SK-N-SH treated with all-trans-retinoic acid at 6 μM for 48 hours (cell line): ENCODE data around the gene IKZF1.

Experiments used
- ATAC-seq: fragments of 200-7000 bp; cut with Tn5 transposase; 3 replicates; pipeline ENCODE4 v1.9.1; 2020; ENCODE audit warnings: mild to moderate bottlenecking, moderate library complexity
- ARNTL ChIP-seq: fragments of 450-650 bp; formaldehyde crosslinking; IDR thresholded peaks from 2 replicates; pipeline ENCODE4 v1.5.0; 2020; ENCODE audit warnings: low read depth, mild to moderate bottlenecking, moderate library complexity, borderline replicate concordance
- CSDC2 ChIP-seq: fragments of 250-450 bp; sonication (Bioruptor Pico); IDR thresholded peaks from 2 replicates; pipeline ENCODE4 v1.5.0; 2020; ENCODE audit warnings: mild to moderate bottlenecking, moderate library complexity
- ESRRG ChIP-seq: fragments of 250-450 bp; sonication (Bioruptor Pico); IDR thresholded peaks from 2 replicates; pipeline ENCODE4 v1.6.1; 2021; ENCODE audit warnings: mild to moderate bottlenecking
- GLIS3 ChIP-seq: fragments of 250-450 bp; sonication (Bioruptor Pico); IDR thresholded peaks from 2 replicates; pipeline ENCODE4 v1.5.0; 2020; ENCODE audit warnings: mild to moderate bottlenecking, moderate library complexity
- OSR1 ChIP-seq: fragments of 250-450 bp; sonication (Bioruptor Pico); IDR thresholded peaks from 2 replicates; pipeline ENCODE4 v1.8.0; 2022; ENCODE audit warnings: moderate library complexity, mild to moderate bottlenecking, inconsistent platforms
- PPARA ChIP-seq: fragments of 250-450 bp; sonication (Bioruptor Pico); IDR thresholded peaks from 2 replicates; pipeline ENCODE4 v1.5.0; 2020; ENCODE audit warnings: mild to moderate bottlenecking, borderline replicate concordance
- RARB ChIP-seq: fragments of 250-450 bp; sonication (Bioruptor Pico); IDR thresholded peaks from 2 replicates; pipeline ENCODE4 v1.8.0; 2021; ENCODE audit warnings: mild to moderate bottlenecking, moderate library complexity
- SNAI2 ChIP-seq: fragments of 250-450 bp; sonication (Bioruptor Pico); IDR thresholded peaks from 2 replicates; pipeline ENCODE4 v1.5.0; 2020; ENCODE audit warnings: mild to moderate bottlenecking, moderate library complexity
- TCF4 ChIP-seq: fragments of 250-450 bp; sonication (Bioruptor Pico); IDR thresholded peaks from 2 replicates; pipeline ENCODE4 v1.8.0; 2021; ENCODE audit warnings: mild to moderate bottlenecking, moderate library complexity, borderline replicate concordance
- TOX ChIP-seq: fragments of 250-450 bp; sonication (Bioruptor Pico); IDR thresholded peaks from 2 replicates; pipeline ENCODE4 v1.8.0; 2021; ENCODE audit warnings: mild to moderate bottlenecking, moderate library complexity, borderline replicate concordance
- ZC3H10 ChIP-seq: fragments of 250-450 bp; sonication (Bioruptor Pico); IDR thresholded peaks from 2 replicates; pipeline ENCODE4 v1.5.1; 2021; ENCODE audit warnings: mild to moderate bottlenecking, moderate library complexity
- ZFP3 ChIP-seq: fragments of 250-450 bp; sonication (Bioruptor Pico); IDR thresholded peaks from 2 replicates; pipeline ENCODE4 v1.5.0; 2020; ENCODE audit warnings: mild to moderate bottlenecking, moderate library complexity
- ZFP30 ChIP-seq: fragments of 450-650 bp; formaldehyde crosslinking; IDR thresholded peaks from 2 replicates; pipeline ENCODE4 v1.5.0; 2022; ENCODE audit warnings: mild to moderate bottlenecking, moderate library complexity
- ZNF565 ChIP-seq: fragments of 450-650 bp; formaldehyde crosslinking; conservative IDR thresholded peaks from 2 replicates; pipeline ENCODE4 v1.5.0; 2020; ENCODE audit warnings: low read depth, mild to moderate bottlenecking, moderate library complexity
- ZNF70 ChIP-seq: fragments of 450-650 bp; formaldehyde crosslinking; IDR thresholded peaks from 2 replicates; pipeline ENCODE4 v1.5.0; 2020; ENCODE audit warnings: mild to moderate bottlenecking, moderate library complexity
- ZNF8 ChIP-seq: fragments of 450-650 bp; formaldehyde crosslinking; IDR thresholded peaks from 2 replicates; pipeline ENCODE4 v1.5.0; 2020; ENCODE audit warnings: mild to moderate bottlenecking, moderate library complexity
- TF ChIP-seq, protein P1 (sequence below): fragments of 250-450 bp; sonication (Bioruptor Pico); IDR thresholded peaks from 2 replicates; pipeline ENCODE4 v1.8.0; 2020; ENCODE audit warnings: mild to moderate bottlenecking, moderate library complexity, borderline replicate concordance
- TF ChIP-seq, protein P2 (sequence below): fragments of 250-450 bp; sonication (Bioruptor Pico); IDR thresholded peaks from 2 replicates; pipeline ENCODE4 v1.8.0; 2021; ENCODE audit warnings: low read depth, mild to moderate bottlenecking, moderate library complexity, borderline replicate concordance
- TF ChIP-seq, protein P3 (sequence below): fragments of 250-450 bp; sonication (Bioruptor Pico); IDR thresholded peaks from 2 replicates; pipeline ENCODE4 v1.5.0; 2020; ENCODE audit warnings: mild to moderate bottlenecking, moderate library complexity
- TF ChIP-seq, protein P4 (sequence below): fragments of 250-450 bp; sonication (Bioruptor Pico); IDR thresholded peaks from 2 replicates; pipeline ENCODE4 v1.5.1; 2021; ENCODE audit warnings: mild to moderate bottlenecking, moderate library complexity
- TF ChIP-seq, protein P5 (sequence below): fragments of 250-450 bp; sonication (Bioruptor Pico); IDR thresholded peaks from 2 replicates; pipeline ENCODE4 v1.5.1; 2020; ENCODE audit warnings: low read depth, mild to moderate bottlenecking, moderate library complexity

The IKZF1 gene

DNA sequence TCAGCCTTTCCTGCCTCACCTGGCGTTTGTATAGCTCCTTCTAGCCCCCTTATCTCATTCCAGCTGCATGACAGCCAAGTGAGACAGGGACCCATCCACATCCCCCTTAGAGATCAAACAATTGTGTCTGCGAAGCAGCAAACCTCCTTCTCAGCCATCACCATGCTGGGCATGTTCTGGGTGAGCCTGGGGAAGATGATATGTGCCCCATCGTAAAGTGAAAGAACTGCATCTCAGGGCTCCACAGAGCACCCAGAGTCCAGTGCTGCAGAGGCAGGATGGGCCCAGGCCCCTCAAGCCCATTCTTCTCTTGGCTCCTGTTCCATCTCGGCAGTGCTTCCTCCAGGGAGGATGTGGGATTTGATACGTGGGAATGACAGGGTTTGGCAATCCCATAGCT, 102.4 kb downstream of the IKZF1 start:
- TF ChIP-seq ARNTL (CRISPR knock-in tag): no peak
- TF ChIP-seq TOX (CRISPR knock-in tag): no peak
- TF ChIP-seq, protein P1, sequence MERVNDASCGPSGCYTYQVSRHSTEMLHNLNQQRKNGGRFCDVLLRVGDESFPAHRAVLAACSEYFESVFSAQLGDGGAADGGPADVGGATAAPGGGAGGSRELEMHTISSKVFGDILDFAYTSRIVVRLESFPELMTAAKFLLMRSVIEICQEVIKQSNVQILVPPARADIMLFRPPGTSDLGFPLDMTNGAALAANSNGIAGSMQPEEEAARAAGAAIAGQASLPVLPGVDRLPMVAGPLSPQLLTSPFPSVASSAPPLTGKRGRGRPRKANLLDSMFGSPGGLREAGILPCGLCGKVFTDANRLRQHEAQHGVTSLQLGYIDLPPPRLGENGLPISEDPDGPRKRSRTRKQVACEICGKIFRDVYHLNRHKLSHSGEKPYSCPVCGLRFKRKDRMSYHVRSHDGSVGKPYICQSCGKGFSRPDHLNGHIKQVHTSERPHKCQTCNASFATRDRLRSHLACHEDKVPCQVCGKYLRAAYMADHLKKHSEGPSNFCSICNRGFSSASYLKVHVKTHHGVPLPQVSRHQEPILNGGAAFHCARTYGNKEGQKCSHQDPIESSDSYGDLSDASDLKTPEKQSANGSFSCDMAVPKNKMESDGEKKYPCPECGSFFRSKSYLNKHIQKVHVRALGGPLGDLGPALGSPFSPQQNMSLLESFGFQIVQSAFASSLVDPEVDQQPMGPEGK (CRISPR knock-in tag): no peak
- no peak for TF ChIP-seq GLIS3
- TF ChIP-seq, protein P2, sequence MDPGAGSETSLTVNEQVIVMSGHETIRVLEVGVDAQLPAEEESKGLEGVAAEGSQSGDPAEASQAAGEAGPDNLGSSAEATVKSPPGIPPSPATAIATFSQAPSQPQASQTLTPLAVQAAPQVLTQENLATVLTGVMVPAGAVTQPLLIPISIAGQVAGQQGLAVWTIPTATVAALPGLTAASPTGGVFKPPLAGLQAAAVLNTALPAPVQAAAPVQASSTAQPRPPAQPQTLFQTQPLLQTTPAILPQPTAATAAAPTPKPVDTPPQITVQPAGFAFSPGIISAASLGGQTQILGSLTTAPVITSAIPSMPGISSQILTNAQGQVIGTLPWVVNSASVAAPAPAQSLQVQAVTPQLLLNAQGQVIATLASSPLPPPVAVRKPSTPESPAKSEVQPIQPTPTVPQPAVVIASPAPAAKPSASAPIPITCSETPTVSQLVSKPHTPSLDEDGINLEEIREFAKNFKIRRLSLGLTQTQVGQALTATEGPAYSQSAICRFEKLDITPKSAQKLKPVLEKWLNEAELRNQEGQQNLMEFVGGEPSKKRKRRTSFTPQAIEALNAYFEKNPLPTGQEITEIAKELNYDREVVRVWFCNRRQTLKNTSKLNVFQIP (CRISPR knock-in tag): no peak
- TF ChIP-seq ZNF70: no peak
- TF ChIP-seq OSR1: no peak
- no peak for ATAC-seq

DNA sequence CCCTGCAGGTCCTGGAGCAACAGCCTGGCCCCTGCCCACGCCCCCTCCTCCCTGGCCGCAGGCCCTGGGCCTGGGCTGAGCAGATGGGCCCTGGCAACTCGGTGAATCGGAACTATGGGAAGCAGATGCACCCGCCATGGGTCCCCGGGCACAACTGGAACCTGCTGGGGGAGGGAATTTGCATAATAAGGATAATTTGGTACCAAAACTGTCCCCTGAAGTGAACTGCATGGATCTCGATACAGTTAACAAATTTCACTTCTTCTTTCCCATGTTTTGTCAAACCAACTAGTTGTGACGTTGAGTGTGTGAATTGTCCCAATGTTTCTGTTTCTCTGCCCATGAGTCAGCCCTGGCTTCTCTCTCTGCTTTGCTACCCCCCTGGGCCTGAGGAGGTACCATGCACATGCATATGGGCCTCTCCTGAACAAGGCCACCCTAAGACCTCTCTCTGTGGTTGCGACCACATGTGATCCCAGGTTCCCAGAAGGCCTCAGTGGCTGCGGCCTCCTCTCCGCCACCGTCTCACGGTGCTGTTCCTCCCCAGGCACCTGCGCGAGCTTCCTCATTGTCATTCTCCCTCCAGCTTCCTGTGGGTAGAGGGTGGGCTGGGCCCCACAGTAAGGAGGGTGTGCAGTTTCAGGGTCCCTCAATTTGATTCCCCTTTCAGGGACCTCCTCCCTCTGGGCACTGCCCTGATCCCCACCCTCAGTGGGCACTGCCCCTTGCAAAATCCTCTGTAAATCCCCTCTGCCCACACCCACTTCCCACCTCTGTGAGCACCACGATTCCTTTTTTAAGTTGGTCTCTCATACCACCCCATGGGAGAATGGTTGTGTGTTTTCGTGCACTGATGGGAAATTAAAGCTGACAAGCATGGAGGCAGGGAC, 105.6 kb downstream of the IKZF1 start:
- no peak for ATAC-seq
- TF ChIP-seq, protein P3, sequence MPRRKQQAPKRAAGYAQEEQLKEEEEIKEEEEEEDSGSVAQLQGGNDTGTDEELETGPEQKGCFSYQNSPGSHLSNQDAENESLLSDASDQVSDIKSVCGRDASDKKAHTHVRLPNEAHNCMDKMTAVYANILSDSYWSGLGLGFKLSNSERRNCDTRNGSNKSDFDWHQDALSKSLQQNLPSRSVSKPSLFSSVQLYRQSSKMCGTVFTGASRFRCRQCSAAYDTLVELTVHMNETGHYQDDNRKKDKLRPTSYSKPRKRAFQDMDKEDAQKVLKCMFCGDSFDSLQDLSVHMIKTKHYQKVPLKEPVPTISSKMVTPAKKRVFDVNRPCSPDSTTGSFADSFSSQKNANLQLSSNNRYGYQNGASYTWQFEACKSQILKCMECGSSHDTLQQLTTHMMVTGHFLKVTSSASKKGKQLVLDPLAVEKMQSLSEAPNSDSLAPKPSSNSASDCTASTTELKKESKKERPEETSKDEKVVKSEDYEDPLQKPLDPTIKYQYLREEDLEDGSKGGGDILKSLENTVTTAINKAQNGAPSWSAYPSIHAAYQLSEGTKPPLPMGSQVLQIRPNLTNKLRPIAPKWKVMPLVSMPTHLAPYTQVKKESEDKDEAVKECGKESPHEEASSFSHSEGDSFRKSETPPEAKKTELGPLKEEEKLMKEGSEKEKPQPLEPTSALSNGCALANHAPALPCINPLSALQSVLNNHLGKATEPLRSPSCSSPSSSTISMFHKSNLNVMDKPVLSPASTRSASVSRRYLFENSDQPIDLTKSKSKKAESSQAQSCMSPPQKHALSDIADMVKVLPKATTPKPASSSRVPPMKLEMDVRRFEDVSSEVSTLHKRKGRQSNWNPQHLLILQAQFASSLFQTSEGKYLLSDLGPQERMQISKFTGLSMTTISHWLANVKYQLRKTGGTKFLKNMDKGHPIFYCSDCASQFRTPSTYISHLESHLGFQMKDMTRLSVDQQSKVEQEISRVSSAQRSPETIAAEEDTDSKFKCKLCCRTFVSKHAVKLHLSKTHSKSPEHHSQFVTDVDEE (CRISPR knock-in tag): no peak
- TF ChIP-seq, protein P2 (CRISPR knock-in tag): no peak
- TF ChIP-seq ZFP3 (CRISPR knock-in tag) (no peak), ARNTL (CRISPR knock-in tag) (no peak), ZNF565 (no peak), ZFP30 (CRISPR knock-in tag) (no peak), SNAI2 (CRISPR knock-in tag) (no peak)
- TF ChIP-seq, protein P4, sequence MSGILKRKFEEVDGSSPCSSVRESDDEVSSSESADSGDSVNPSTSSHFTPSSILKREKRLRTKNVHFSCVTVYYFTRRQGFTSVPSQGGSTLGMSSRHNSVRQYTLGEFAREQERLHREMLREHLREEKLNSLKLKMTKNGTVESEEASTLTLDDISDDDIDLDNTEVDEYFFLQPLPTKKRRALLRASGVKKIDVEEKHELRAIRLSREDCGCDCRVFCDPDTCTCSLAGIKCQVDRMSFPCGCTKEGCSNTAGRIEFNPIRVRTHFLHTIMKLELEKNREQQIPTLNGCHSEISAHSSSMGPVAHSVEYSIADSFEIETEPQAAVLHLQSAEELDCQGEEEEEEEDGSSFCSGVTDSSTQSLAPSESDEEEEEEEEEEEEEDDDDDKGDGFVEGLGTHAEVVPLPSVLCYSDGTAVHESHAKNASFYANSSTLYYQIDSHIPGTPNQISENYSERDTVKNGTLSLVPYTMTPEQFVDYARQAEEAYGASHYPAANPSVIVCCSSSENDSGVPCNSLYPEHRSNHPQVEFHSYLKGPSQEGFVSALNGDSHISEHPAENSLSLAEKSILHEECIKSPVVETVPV: no peak

DNA sequence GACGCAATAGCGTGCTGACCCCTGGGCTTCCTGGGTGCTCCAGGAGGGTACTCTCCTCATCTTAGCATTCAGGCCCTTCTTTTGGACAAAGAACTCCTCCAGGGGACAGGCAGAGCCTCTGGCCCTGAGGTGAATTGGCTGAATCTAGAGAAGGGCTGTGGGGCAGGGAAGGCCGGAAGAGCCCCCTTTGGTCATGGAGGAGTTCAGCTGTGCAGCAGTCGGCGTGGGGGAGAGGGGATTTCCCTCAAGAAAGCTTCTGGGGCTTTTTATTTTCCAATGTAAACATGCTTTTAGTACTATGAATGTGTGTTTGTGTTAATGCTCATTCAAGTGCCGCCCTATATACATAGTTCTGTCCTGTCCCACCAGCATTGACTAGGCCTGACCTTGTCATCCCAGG, 106.8 kb downstream of the IKZF1 start:
- no peak for ATAC-seq
- TF ChIP-seq, protein P5, sequence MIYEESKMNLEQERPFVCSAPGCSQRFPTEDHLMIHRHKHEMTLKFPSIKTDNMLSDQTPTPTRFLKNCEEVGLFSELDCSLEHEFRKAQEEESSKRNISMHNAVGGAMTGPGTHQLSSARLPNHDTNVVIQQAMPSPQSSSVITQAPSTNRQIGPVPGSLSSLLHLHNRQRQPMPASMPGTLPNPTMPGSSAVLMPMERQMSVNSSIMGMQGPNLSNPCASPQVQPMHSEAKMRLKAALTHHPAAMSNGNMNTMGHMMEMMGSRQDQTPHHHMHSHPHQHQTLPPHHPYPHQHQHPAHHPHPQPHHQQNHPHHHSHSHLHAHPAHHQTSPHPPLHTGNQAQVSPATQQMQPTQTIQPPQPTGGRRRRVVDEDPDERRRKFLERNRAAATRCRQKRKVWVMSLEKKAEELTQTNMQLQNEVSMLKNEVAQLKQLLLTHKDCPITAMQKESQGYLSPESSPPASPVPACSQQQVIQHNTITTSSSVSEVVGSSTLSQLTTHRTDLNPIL: no peak
- TF ChIP-seq ZFP3 (CRISPR knock-in tag) (no peak), ZFP30 (CRISPR knock-in tag) (no peak), ESRRG (CRISPR knock-in tag) (no peak), ZNF70 (no peak), CSDC2 (CRISPR knock-in tag) (no peak), RARB (CRISPR knock-in tag) (no peak), ZNF8 (CRISPR knock-in tag) (no peak), TCF4 (no peak), PPARA (no peak), OSR1 (no peak), ARNTL (CRISPR knock-in tag) (no peak), ZC3H10 (CRISPR knock-in tag) (no peak), GLIS3 (no peak)
- TF ChIP-seq, protein P3 (CRISPR knock-in tag): no peak
